HG02973 (cell line): ENCODE results near the gene PHACTR3.

Experiments used
- ATAC-seq: cut with Tn5 transposase; IDR thresholded peaks from one replicate; pipeline ENCODE4 v1.9.1; 2021; ENCODE audit warnings: moderate library complexity; ENCODE audit not compliant: unreplicated experiment

Gene PHACTR3

DNA sequence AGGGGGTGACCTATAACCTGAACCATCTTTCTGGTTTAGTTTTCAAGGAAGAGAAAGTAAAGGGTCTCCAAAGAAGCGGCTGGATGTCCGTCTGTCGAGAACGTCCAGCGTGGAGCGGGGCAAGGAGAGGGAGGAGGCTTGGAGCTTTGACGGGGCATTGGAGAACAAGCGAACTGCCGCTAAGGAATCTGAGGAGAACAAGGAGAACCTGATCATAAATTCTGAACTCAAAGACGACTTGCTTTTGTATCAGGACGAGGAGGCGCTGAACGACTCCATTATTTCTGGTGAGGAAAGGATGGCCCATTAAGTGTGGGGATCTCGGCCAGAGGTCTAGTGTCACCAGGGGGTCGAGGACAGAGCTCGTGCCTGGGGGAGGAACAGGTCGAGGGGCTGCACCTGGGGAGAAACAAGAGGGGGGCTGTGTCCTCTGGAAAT lies 169.9 kb downstream of the PHACTR3 start:
- ATAC-seq: no peak

DNA sequence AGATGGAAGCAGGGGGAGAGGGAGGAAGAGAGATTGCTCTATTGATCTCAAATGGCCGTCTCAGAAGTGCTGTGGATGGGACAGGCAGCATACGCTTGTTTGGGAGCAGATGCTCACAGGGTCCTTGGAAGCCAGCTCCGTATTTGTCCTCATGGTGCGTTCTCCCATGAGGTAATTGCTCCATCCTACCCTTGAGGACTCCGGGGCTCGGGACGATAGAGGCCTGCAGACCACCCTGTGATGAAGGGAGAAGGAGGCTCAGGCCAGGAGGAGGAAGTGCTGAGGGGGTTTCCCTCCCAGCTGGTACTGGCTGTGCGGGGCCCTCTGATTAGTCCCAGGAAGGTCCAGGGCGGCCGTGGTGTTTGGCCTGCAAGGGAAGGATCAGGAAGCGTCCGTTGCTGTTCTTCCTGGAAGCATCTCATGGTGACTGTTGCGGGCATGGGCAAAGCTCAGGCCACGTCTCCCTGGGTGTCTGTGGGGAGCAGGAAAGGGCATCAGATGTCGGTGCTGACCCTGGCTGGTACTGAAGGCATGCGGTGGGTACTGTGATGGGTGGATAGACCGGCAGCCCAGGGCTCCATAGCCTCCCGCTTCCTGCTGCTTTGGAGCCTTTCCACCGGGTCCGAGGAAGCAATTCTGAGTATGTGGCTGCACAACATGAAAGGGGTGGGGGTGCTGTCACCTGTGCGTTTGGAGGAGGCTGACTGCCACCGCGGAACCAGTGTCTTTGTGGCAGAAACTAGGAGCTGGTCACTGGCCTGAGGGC lies 170.8 kb downstream of the PHACTR3 start:
- no peak for ATAC-seq

DNA sequence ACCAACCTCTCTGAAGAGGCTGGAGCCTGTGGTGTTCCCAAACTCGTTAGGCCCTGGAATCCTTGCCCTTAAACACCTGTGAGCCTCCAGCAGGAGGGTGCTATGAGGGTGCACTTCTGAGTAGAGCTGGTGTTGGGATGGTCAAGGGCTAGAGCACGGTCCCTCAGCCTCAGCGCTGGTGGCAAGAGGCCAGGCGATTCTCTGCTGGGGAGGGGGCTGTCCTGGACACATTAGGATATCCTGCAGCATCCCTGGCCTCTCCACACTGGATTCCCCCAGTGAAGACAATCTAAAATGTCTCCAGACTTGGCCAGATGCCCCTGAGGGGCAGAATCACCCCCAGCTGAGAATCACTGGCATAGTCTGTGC lies 171.3 kb downstream of the PHACTR3 start:
- no peak for ATAC-seq

DNA sequence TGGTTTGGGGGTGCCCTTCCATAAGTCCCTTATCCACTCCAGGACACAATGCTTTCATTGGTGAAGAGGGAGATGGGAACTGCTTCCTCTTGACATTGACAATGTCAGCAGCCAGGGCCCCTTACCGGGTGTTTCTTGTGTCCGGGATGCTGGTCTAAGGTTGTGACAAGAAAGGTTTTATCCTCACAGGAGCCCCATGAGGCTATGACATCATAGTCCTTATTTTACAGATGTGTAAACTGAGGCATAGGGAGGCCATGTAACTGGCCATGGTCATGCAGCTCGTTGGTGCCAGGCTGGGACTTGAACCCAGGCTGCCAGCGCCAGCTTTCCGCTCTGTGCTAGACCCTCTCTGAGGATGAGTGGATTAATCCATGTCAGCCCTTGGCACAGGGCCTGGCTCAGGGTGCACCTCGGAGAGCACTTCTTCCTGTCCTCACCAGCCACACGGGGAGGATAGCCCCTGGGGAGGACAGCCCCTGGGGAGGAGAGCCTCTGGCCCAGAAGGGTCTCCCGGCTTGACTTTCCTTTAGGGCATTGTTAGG lies 171.8 kb downstream of the PHACTR3 start:
- no peak for ATAC-seq

DNA sequence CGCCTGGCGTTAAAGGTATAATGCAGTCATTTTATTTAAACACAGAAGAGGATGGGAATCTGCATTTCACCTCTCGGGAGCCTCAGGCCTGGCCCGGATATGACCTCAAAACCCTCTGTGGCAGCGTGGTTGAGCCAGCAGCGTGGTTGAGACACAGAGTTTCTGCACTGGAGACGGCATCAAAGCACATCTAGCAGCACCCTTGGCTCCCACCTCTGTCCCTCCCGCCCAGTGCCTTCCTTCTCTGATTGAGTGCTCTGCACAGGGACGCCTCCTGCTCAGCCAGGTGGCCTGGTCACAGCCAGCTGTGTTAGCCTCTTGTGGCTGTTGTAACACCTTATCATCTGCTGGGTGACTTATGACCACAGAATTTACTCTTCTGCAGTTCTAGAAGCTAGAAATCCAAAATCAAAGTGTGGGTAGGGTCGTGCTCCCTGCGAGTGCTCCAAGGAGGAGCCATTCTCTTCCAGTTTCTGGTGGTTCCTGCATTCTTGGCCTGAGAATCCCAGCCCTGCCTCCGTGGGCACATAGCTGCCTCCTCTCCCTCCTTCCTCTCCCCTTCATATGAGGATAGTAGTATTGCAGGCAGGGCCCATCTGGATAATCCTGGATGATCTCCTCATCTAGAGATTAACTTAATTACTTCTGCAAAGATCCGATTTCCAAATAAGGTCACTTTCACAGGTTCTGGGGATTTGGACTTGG lies 172.4 kb downstream of the PHACTR3 start:
- no peak for ATAC-seq

DNA sequence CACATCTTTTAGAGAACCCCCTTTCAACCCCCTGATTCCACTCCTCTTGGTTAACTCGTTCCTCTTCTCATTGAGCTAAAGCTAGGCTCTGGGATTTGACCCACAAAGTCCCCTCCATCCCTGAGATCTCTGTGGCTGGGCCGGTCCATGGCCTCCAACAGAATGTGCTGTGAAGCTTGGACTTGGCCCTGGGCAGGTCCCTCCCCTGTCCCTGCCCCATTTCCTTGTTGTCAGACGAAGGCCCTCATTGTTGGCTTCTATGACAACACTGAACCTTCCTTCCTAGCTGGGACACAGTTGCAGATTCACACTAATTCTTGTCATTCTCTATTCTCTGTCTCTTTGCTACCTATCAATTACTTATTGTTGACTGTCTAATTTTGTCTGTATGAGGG lies 173.0 kb downstream of the PHACTR3 start:
- ATAC-seq: no peak

DNA sequence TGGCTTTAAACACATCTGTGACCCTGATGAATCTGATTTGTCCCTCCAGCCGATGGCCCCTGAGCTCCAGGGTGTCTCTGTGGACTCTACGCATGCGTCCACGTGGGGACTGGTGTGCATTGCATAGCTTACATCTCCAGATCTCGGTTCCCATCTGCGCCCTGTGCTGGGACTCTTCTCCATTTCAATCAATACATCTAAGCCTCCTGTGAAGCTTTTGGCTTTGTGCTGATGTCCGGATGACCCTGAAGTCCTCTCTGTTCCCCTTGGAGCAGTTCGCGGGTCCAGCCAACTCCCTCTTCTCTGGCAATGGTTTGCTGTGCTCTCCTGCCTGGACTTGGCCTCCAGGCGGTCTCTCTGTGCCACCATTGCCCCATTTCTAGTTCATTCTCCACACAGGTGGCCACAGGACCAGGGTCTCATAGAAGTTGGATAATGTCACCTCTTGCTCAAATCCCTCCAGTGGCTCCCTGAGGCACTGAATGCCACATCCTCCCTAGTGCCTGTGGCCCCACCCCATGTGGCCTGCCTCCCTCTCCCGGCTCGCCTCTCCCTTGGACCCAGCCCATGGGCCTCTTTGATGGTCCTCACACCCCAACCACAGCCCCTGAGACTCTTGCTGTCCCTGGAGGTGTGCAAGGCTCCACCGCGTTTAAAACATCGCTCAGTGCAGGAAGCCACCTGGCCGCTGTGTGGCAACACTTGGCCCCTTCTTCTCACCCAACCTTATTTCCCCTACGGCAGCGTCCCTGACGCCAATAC lies 173.7 kb downstream of the PHACTR3 start:
- ATAC-seq: no peak

DNA sequence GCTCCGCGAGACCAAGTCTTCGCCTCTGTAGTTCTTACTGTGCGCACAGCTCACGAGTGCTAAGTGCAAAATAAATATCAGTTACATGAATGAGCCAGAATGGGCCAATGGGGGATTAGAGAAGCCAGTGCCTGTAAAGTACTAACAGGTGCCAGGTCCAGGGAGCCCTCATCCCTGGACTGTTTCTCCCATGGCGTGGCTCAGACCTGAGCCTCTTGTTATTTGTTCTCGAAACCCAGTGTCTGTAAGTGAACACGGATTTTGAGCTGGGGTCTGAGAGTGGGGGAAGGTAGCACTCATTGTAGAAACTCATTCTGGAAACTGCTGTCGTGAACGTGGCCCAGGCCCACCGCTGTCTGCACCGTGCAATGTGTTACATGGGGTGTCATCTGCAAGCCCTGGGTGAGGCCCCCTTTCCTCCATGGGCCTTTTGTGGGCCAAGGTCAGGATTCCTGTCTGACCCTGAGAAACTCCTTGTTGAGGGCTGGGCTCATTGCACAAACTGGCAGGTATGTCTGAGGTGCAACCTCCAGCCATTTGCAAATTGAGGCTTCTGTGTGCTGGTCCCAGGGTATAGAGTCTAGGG lies 174.4 kb downstream of the PHACTR3 start:
- ATAC-seq: no peak

DNA sequence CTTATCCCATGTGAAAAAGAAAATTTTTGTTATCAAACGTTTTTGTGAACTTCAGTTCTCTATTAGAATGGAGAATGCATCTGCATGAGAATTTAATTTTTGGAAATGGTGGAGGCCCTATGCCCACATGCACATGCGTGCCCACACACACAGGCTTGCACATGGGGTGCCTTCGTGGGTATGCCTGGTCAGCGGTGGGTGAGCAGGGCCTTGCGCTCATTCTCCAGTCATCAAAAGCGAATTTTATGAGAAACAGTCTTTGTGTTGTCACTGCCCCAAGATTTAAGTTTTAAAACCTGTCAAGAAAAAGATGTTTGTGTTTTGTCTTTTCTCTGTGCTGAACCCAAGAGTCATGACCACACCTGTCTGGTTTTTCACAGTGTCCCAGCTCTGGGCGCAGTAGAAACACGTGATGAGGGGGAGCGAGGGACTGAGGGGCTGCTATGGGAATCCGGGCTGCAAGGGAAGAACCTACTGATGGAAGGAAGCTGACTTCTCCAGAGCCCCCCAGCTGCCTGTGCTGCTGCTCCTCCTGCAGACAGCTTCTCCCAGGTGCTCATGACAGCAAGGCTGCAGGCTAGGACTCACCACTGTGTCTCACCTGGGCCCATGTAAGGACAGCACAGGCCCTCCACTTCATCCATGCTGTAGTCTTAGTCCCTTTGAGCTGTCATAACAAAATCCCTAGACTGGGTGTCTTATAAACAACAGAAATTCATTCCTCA lies 175.5 kb downstream of the PHACTR3 start:
- no peak for ATAC-seq

DNA sequence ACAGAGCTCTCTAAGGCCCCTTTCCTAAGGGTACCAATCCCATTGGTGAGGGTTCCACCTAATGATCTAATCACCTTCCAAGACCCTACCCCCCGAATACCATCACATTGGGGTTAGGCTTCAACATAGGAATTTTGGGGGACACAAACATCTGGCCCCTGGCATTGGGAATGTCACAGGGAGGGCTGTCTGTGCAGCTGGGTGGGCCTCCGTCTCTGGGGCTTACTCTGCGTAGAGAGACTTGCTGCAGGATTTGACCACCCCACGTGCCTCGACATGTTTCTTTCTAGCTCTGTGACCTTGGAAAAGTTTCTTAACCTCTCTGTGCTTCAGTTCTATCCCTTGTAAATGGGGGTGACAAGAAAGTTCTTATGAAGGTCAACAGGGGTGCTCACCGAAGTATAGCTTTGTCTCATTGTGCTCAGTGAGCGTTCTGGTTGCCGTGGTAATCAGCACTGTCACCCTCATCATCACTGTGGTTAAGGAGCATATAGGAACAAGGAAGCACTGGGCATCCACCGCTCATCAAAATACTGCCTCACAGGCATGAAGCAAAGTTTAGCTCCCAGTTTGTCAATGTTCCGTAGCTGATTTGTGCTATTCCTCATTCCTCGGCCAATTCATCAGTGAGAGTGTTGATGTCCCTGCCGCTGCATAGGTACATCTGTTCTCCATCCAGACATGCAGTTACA lies 176.3 kb downstream of the PHACTR3 start:
- no peak for ATAC-seq

DNA sequence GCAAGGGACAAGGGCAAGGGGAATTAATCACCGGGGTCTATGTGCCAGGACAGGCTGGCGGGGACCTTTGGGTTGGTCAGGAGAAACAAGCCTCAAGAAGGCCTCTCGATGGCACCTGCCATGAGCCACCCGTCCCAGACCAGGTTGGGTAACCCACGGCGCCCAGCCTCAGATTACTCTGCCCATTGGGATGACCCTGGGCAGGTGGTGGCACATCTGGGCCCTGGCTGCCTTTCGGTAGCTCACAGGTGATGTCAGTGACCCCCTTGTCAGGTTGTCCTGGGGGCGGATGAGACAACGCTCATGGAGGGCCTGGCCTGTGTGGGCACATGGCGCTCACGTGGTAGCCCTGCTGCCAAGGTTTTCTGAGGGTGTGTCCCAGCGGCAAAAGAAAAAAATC lies 176.9 kb downstream of the PHACTR3 start:
- ATAC-seq: no peak

DNA sequence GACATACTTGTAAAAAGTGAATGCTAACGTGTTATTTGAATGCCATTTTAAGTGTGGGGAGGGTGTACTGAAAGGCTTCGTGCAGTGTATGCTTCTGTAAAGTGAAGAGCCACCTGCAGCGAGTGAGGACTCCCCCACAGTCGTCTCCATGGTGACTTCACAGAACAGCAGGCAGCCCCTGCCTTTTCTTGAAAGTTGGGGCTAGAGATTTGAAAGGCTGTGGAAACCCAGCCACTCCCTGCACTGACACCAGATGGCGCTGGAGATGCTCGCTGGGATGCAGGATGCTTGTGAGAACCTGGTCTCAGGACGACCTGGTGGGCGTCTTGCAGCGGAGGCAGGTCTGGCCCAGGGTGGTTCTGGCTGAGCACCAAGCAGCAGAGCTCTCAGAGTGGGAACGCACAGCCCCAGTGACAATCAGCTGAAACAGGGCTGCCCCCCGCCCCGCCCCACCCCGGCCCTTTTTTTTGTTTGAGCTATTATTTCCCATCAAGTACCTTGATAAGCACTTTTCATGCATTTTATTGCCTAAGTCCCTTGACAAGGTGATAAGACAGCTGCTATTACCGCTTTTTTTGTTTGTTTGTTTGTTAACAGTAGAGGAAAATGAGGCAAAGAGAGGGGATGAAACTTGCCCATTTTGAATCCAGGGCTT lies 178.8 kb downstream of the PHACTR3 start:
- no peak for ATAC-seq

DNA sequence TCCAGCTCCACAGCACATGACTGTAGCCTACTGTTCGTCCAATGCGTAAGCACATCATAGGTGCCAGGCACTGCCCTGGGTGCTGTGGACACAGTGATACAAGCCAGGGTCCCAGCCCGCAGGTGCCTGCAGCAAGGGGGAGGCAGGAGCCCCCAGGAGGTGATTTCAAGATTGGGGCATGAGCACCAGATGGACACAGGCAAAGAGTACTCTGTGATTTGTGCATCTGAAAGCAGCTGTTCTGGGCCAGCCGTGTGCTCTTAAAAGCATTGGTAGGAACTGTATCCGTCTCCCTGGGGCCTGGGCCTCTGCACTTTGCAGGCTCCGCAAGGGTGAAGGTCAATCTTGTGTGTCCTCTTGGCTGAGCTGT lies 179.3 kb downstream of the PHACTR3 start:
- no peak for ATAC-seq

DNA sequence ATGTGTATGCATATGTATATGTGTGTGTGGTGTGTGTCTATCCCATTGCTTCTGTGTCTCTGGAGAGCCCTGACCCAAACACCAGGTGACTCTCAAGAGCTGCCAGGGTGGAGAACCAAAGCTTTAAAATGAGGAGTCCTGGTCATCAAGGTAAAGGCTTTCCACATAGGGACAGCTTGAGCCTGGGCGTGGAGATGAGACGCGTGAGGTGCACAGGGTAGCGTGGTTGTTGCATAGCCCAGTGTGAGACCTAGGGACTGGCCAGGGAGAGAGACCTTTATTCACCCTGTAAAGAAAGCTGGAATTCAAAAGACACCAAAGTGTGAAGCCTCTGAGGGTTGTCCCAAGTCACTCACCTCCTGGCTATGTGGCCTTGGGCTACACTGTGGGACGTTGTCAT lies 180.0 kb downstream of the PHACTR3 start:
- no peak for ATAC-seq

DNA sequence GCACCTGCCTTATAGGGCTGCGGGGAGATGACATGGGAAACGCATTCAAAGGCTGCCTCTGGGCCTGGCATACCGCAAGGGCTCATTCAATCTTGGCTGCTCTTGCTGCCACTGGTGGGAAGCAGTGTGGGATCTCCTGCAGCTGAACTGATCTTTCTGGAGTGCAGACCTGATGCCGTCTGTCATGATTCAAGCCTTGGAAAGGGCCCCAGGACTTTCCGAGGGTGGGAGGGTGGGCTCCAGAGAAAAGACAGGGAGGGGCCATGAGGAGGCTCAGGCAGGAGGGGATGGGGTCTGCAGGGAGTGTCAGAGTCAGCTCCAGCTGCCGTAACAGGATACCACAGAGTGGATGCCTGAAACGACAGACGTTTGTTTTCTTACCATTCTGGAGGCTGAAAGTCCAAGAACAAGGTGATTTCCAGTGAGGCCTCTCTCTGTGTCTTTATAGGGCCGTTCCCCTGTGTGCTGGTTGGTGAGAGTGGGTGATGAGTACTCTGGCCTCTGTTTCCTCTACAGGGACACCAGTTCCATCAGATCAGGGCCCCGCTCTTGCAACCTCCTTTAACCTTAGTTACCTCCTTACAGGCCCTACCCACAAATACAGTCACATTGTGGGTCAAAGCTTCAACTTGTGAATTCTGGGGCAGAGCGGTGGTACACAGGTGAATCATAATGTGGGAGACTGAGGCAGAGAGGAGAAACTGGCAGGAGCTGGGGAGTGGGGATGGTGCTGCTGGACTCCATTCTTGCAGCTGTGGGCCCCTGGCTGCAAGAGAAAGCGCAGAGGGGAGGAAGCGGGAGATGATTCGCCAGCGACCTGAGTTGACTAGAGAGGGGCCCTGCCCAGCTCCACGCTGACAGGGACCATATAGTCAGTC lies 180.7 kb downstream of the PHACTR3 start:
- no peak for ATAC-seq

DNA sequence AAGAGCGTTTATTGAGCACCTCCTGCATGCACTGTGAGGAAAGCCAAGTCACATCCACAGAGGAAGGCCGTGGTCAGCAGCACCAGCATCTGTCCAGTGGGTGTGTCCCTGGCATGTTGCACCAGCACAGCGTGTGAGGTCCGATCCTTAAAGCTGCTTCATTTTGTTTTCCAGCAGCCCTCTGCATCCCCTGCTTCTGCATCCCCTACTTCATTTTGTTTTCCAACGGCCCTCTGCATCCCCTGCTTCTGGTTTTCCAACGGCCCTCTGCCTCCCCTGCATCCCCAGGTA lies 181.3 kb downstream of the PHACTR3 start:
- ATAC-seq: no peak

DNA sequence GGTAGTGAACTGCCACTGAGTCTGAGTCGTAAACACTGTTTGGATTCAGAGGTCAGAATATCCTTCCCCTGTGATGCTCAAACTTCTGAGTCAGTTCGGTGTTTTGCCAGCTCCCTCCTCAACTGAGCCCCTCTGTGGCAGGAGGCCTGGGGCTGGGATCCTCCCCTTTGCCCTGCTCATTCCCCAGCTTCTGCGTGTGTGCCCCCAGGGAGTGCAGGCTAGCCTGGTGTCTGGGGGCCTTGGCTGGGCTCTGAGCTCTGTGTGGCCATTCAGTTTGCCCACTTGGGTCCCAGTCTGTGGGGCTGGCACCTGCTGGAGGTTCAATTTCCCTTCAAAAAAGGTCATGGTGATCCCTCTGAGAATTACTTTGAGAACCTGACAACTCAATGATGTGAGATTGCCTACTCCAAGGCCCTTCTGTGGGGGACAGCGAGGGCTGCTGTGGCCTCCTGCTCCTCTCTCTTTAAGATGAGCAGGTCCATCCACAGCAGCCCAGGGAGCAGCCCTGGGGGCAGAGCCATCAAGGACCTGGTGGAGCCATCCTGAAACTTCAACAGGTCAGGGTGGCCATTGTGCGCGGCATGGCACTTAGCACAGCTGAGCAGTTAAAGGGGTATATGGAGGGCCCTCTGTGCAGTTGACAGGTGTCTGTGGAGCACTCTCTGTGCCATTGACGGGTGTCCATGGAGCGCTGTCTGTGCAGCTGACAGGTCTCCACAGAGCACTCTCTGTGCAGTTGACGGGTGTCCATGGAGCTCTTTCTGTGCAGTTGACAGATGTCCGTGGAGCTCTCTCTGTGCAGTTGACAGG lies 181.9 kb downstream of the PHACTR3 start:
- no peak for ATAC-seq
